ENCODE measurements around the gene CCDC178.

CCDC178 gene

DNA sequence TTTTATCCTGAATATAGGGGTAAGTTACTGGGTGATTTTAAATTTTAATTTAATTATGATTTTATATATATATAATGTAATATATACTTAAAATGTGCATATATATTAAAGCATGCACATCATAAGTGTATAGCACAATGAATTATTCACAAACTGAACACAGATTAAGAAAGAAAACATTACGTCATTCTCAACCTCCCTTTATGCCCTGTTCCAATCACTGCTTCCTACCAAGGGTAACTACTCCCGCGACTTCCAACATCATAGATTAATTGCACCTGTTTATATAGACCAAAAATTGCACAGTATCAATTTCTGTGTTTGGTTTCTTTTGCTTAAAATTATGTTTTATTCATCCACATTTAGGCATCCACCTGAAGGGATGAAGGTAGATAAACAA, 366.4 kb downstream of the CCDC178 start:
- H3K9me3 Mint-ChIP-seq = peaks cover 26% of the 10 kb centered on the region
- DNase-seq (ENCODE audit: low spot score in 2 of 2) = no peak
- no peaks in the 10 kb centered on the region for H3K27me3 Mint-ChIP-seq
- no peak overlapping the region for H3K27ac Mint-ChIP-seq (ENCODE audit: low read depth)
- ATAC-seq (replicated peaks; ENCODE audit: extremely low read depth, poor library complexity, severe bottlenecking) = no peak
- H3K4me3 Mint-ChIP-seq = no peak overlapping the region
- H3K36me3 Mint-ChIP-seq (ENCODE audit: insufficient read depth) = no peaks in the 10 kb centered on the region
- no peaks in the 10 kb centered on the region for H3K4me1 Mint-ChIP-seq

DNA sequence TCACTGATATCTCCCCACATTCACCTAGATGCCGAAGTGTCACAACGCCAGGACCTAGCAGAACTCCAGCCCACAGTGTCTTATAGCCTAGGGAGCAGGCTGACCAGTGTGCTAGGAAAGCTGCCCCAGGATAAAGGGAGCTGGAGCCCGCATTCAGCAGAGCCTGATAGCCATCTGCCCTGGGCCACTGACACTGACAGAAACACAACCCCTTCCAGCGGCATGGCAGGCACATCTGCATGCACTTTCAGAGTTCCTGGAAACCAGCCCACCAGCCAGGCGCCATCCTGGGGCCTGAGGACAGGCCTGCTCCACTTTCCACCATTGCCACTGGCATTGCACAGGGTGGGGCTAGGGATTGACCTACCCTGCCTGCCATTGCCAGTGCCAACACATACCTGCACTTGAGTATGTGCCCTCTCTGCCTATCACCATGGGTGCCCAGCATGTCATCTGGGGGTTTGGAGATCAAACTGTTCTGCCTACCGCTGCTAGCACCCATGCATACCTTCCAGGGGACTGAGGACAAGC, 377.6 kb downstream of the CCDC178 start:
- Mint-ChIP-seq H3K27me3 (no peaks in the 10 kb centered on the region), H3K4me3 (no peak overlapping the region), H3K36me3 (ENCODE audit: insufficient read depth) (no peaks in the 10 kb centered on the region), H3K9me3 (peaks cover 33% of the 10 kb centered on the region), H3K4me1 (no peaks in the 10 kb centered on the region), H3K27ac (ENCODE audit: low read depth) (no peak overlapping the region)
- DNase-seq (ENCODE audit: low spot score in 2 of 2) (no peak), ATAC-seq (replicated peaks; ENCODE audit: extremely low read depth, poor library complexity, severe bottlenecking) (no peak)

DNA sequence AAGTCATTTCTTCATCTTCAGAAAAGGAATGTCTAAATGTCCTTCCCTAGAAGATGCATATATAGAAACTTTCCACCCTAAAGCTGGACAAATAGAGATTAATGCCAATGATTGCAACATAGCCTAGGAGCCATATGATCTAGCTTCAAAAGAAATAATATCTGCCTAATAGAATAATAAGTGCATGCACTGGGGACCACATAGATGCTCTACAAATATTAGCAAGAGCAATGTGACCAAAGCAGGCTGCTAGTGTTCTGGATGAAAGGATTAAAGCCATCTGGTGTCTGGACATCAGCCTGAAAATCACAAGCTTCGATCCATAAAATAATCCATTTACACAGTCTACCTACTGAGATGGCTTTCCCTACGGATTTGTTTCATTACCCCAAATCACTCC, 387.6 kb downstream of the CCDC178 start:
- no peaks in the 10 kb centered on the region for H3K27me3 Mint-ChIP-seq
- H3K36me3 Mint-ChIP-seq (ENCODE audit: insufficient read depth) = no peaks in the 10 kb centered on the region
- peaks cover 7% of the 10 kb centered on the region for H3K9me3 Mint-ChIP-seq
- no peak overlapping the region for H3K4me3 Mint-ChIP-seq
- H3K4me1 Mint-ChIP-seq = no peaks in the 10 kb centered on the region
- H3K27ac Mint-ChIP-seq (ENCODE audit: low read depth) = no peak overlapping the region
- DNase-seq (ENCODE audit: low spot score in 2 of 2) (no peak), ATAC-seq (replicated peaks; ENCODE audit: extremely low read depth, poor library complexity, severe bottlenecking) (no peak)

DNA sequence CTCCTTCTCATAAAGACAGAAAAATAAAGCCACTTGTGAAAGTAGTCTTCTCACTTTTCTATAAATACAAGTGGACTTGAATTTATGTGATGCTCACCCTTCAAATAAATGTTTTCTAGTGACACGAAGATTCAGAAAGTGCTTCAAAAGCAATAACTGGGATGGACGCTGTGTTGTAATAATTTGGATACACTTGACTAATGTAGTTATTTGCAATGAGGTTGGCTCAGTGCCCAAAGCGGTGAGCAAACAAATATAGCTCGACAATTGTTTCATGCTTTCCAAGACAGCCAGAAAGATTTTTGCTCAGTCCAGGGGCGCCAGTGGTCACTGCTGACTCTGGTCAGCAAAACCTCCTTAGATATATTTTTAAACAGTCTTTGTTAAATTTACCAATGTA, 389.1 kb downstream of the CCDC178 start:
- ATAC-seq (replicated peaks; ENCODE audit: extremely low read depth, poor library complexity, severe bottlenecking) (no peak), DNase-seq (ENCODE audit: low spot score in 2 of 2) (no peak)
- Mint-ChIP-seq H3K9me3 (peaks cover 4% of the 10 kb centered on the region), H3K36me3 (ENCODE audit: insufficient read depth) (no peaks in the 10 kb centered on the region), H3K4me1 (no peaks in the 10 kb centered on the region), H3K27ac (ENCODE audit: low read depth) (no peak overlapping the region), H3K27me3 (no peaks in the 10 kb centered on the region), H3K4me3 (no peak overlapping the region)

DNA sequence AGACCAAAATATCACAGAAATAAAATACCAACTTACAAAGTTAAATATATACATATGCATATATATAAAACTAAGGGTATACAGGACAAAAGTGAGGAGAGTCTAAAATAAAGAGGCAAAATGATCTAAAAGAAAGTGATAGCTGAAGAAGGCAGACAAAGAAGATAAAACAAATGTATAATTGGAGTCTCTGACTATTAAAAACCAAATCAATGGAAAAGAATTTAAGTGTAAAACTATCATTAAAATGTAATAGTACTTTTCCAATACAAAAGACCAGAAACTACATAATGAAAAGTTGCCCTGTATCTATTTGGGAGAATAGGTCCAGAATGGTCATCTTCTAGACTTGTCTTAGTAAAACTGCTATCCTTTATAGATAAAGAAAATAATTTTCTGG, 400.3 kb downstream of the CCDC178 start:
- ATAC-seq (replicated peaks; ENCODE audit: extremely low read depth, poor library complexity, severe bottlenecking) = no peak
- DNase-seq (ENCODE audit: low spot score in 2 of 2) = no peak
- Mint-ChIP-seq H3K4me1 (no peaks in the 10 kb centered on the region), H3K36me3 (ENCODE audit: insufficient read depth) (no peaks in the 10 kb centered on the region), H3K27me3 (no peaks in the 10 kb centered on the region), H3K4me3 (no peak overlapping the region), H3K9me3 (peaks cover 14% of the 10 kb centered on the region), H3K27ac (ENCODE audit: low read depth) (no peak overlapping the region)

DNA sequence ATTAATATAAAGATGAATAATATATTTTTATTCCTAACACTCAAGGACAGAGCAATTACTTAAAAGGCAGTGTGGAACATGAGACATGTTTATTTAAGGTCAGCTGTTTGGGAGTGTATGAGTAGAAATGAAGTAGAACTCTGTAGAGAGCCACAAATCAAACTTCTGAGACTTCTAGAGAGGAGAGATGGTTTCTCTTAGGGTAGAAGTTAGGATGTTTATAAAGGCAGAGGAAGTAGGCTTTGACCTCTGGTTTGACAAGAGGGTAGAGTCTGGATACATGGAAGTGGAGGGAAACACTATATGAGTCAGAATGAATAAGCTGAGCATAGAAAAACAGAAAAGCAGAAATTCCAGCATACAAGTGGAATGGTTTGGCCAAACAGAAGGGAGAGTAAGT, 405.6 kb downstream of the CCDC178 start:
- H3K4me1 Mint-ChIP-seq = no peaks in the 10 kb centered on the region
- no peak overlapping the region for H3K27ac Mint-ChIP-seq (ENCODE audit: low read depth)
- ATAC-seq (replicated peaks; ENCODE audit: extremely low read depth, poor library complexity, severe bottlenecking) = no peak
- H3K36me3 Mint-ChIP-seq (ENCODE audit: insufficient read depth) = no peaks in the 10 kb centered on the region
- DNase-seq (ENCODE audit: low spot score in 2 of 2) = no peak
- H3K4me3 Mint-ChIP-seq = no peak overlapping the region
- H3K9me3 Mint-ChIP-seq = peaks cover 7% of the 10 kb centered on the region
- no peaks in the 10 kb centered on the region for H3K27me3 Mint-ChIP-seq

DNA sequence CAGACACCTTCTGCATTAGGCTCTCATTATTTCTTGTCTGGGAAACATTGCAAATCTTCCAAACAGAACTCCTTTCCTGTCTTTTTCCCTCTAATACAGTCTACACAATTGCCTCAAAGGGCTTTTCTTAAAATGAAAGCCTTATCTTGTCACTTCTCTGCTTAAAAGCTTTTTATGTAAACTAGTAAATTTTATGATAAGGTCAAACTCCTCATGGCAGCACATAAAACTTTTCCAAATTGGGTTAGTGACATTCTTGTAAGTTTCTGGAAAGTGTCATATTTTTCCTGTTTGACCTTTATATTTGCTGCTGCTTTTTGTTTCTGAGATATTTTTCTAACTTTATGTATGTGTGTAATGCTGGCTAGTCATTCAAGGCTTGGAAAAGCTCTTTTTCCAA, 406.3 kb downstream of the CCDC178 start:
- H3K27ac Mint-ChIP-seq (ENCODE audit: low read depth) = no peak overlapping the region
- H3K4me3 Mint-ChIP-seq = no peak overlapping the region
- H3K27me3 Mint-ChIP-seq = no peaks in the 10 kb centered on the region
- no peak for DNase-seq (ENCODE audit: low spot score in 2 of 2)
- ATAC-seq (replicated peaks; ENCODE audit: extremely low read depth, poor library complexity, severe bottlenecking) = no peak
- no peaks in the 10 kb centered on the region for H3K36me3 Mint-ChIP-seq (ENCODE audit: insufficient read depth)
- H3K9me3 Mint-ChIP-seq = peaks cover 7% of the 10 kb centered on the region
- no peaks in the 10 kb centered on the region for H3K4me1 Mint-ChIP-seq

DNA sequence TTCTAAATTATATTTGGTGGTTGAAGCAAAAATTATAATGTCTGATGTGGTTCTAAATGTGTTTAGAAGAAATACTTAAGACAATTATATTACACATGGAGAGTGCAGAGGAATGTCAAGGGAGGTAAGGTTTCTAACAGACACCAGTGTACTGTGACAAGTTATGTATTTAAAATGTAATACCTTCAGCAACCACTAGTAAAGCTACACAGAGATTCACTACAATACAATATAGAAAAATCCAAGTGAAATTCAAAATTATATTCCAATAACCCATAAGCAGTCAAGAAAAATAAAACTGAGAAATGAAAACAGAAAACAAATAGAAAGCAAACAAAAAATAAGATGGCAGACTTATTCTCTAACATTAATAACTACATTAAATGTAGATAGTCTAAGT, 418.2 kb downstream of the CCDC178 start:
- Mint-ChIP-seq H3K4me1 (no peaks in the 10 kb centered on the region), H3K36me3 (ENCODE audit: insufficient read depth) (no peaks in the 10 kb centered on the region), H3K27me3 (no peaks in the 10 kb centered on the region), H3K9me3 (peaks cover 16% of the 10 kb centered on the region), H3K4me3 (no peak overlapping the region), H3K27ac (ENCODE audit: low read depth) (no peak overlapping the region)
- ATAC-seq (replicated peaks; ENCODE audit: extremely low read depth, poor library complexity, severe bottlenecking) (no peak), DNase-seq (ENCODE audit: low spot score in 2 of 2) (no peak)

DNA sequence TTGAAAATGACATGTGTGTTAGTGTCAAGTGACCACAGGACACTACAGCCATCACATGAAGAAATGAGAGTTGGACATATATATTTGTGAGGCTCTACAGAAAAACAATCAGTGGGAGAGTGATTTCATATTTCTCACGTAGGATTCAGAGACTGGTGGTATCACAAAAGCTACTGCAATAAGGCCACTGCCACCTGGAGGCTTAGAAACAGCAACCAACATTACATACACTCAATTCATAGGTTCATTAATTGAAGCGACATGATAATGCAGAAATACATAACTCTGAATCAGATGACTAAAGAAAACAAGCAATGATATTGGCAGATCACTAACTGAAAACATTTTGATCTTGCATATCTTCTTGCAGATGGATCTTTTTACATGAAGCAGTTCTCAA, 419.6 kb downstream of the CCDC178 start:
- H3K4me1 Mint-ChIP-seq = no peaks in the 10 kb centered on the region
- DNase-seq (ENCODE audit: low spot score in 2 of 2) = no peak
- no peak overlapping the region for H3K4me3 Mint-ChIP-seq
- H3K27ac Mint-ChIP-seq (ENCODE audit: low read depth) = no peak overlapping the region
- no peaks in the 10 kb centered on the region for H3K27me3 Mint-ChIP-seq
- H3K9me3 Mint-ChIP-seq = peaks cover 13% of the 10 kb centered on the region
- H3K36me3 Mint-ChIP-seq (ENCODE audit: insufficient read depth) = no peaks in the 10 kb centered on the region
- ATAC-seq (replicated peaks; ENCODE audit: extremely low read depth, poor library complexity, severe bottlenecking) = no peak

DNA sequence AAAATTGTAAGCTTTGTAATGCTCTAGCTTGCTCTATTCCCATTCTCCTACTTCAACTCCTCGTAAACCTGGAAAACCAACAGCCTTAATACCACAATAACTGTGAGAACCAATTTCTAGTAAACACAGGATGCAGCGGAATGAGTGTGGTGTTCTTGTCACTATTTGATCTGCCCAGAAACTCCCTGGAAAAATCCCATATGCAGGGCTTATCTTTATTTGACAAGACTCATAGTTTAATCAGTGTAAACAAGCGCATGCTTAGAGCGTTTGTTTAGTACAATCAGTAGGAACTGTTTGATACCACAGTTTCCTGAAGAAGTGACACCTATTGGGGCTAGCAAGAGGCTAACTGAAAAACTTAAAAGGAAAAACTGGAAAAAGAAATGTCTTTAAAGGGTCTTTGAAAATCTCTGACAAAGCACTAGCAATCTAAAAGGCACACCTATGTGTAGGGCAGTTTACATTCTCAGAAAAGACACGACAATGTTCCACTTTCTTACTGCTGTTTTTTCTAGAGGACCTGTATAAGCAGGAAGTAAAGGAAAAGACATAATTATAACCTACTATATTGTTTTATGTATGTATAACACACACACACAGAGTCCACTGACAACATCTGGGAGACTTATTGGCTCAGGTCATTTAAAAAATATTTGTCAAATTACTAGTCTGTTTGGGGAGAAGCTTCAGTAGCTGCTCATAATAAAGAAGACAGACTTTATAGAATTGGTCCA, 426.3 kb downstream of the CCDC178 start:
- H3K27ac Mint-ChIP-seq (ENCODE audit: low read depth) = no peak overlapping the region
- no peaks in the 10 kb centered on the region for H3K27me3 Mint-ChIP-seq
- peaks cover 13% of the 10 kb centered on the region for H3K9me3 Mint-ChIP-seq
- H3K36me3 Mint-ChIP-seq (ENCODE audit: insufficient read depth) = no peaks in the 10 kb centered on the region
- no peak for DNase-seq (ENCODE audit: low spot score in 2 of 2)
- no peak for ATAC-seq (replicated peaks; ENCODE audit: extremely low read depth, poor library complexity, severe bottlenecking)
- H3K4me1 Mint-ChIP-seq = no peaks in the 10 kb centered on the region
- no peak overlapping the region for H3K4me3 Mint-ChIP-seq

DNA sequence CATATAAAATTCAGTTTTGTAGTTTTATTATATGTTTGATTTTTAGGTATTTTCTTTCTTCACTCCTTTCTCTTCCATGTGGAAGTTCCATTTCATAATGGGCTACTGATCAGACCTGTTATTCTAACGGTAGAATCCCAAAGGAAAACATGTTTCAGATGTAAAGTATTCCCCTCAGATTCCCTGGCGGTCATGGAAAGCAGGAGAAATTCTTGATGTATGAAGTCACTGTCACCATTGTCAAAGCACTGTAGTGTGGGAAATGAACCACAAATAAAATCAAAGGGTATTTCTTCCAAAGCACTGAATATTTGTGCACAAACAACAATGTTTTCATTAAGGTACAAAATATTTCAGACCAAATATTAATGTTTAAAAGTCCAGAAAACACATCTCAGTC, 430.4 kb downstream of the CCDC178 start:
- Mint-ChIP-seq H3K27me3 (no peaks in the 10 kb centered on the region), H3K9me3 (peaks cover 18% of the 10 kb centered on the region), H3K4me3 (no peak overlapping the region), H3K4me1 (no peaks in the 10 kb centered on the region), H3K27ac (ENCODE audit: low read depth) (no peak overlapping the region), H3K36me3 (ENCODE audit: insufficient read depth) (no peaks in the 10 kb centered on the region)
- DNase-seq (ENCODE audit: low spot score in 2 of 2) = no peak
- no peak for ATAC-seq (replicated peaks; ENCODE audit: extremely low read depth, poor library complexity, severe bottlenecking)

DNA sequence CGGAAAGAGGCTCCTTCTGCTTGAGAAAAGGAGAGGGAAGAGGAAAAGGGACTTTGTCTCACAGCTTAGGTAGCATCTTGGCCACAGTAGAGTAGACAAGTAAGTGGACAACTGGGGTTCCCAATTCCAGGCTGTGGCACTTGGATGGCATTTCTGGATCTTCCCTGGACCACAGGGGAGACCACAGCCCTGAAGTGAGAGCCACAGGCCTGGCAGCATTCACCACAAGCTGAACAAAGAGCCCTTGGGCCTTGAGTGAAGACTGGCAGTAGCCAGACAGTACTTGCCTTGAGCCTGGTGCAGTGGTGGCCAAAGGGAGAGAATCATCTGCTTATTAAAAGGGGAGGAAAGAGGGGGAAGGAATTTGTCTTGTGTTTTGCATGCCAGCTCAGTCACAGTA, 441.6 kb downstream of the CCDC178 start:
- ATAC-seq (replicated peaks; ENCODE audit: extremely low read depth, poor library complexity, severe bottlenecking) (no peak), DNase-seq (ENCODE audit: low spot score in 2 of 2) (no peak)
- Mint-ChIP-seq H3K27ac (ENCODE audit: low read depth) (no peak overlapping the region), H3K36me3 (ENCODE audit: insufficient read depth) (no peaks in the 10 kb centered on the region), H3K27me3 (no peaks in the 10 kb centered on the region), H3K4me3 (no peak overlapping the region), H3K4me1 (no peaks in the 10 kb centered on the region), H3K9me3 (peaks cover 16% of the 10 kb centered on the region)

DNA sequence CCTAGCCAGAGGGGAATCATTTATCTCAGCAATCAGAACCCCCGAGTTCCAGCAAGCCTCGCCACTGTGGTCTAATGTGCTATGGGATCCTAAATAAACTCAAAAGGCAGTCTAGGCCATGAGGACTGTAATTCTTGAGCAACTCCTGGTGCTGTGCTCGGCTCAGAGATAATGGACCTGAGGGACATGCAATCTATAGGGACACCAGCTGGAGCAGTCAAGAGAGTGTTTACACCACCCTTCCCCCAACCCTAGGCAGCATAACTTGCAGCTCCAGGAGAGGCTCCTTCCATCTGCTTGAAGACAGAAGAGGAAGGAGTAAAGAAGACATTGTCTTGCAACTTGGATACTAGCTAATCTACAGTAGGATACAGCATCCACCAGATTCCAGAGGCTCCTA, 442.2 kb downstream of the CCDC178 start:
- no peak for ATAC-seq (replicated peaks; ENCODE audit: extremely low read depth, poor library complexity, severe bottlenecking)
- DNase-seq (ENCODE audit: low spot score in 2 of 2) = no peak

More for the DNA sequence above, 442.2 kb downstream of the CCDC178 start:
- Mint-ChIP-seq H3K27ac (ENCODE audit: low read depth) (no peak overlapping the region), H3K27me3 (no peaks in the 10 kb centered on the region), H3K4me3 (no peak overlapping the region), H3K9me3 (peaks cover 16% of the 10 kb centered on the region), H3K4me1 (no peaks in the 10 kb centered on the region), H3K36me3 (ENCODE audit: insufficient read depth) (no peaks in the 10 kb centered on the region)

Data from central memory CD8-positive, alpha-beta T cell (primary cell).